NCI-H2171 (cell line): ENCODE data around the gene MRPS12.
A peak's percentile ranks its signal among the peaks of the same experiment; 100 is the strongest.

Experiments used
- DNase-seq: peaks from one replicate; lab custom pipeline; 2025; lab: John Stamatoyannopoulos, UW

MRPS12 gene

GRCh38 chr19:38975214-38975860 is 44.6 kb downstream of the MRPS12 start, which contains the start of gene FBXO17:
Gene FBXO17 (minus strand): TSS chr19:38975742. CDS start chr19:38950319, 25,423 bp downstream.
- DNase-seq, result peak; percentile 11

- DNase-seq, result no peak
These were observed 45.1 kb downstream of the MRPS12 start for GRCh38 chr19:38975861-38976271.

DNA sequence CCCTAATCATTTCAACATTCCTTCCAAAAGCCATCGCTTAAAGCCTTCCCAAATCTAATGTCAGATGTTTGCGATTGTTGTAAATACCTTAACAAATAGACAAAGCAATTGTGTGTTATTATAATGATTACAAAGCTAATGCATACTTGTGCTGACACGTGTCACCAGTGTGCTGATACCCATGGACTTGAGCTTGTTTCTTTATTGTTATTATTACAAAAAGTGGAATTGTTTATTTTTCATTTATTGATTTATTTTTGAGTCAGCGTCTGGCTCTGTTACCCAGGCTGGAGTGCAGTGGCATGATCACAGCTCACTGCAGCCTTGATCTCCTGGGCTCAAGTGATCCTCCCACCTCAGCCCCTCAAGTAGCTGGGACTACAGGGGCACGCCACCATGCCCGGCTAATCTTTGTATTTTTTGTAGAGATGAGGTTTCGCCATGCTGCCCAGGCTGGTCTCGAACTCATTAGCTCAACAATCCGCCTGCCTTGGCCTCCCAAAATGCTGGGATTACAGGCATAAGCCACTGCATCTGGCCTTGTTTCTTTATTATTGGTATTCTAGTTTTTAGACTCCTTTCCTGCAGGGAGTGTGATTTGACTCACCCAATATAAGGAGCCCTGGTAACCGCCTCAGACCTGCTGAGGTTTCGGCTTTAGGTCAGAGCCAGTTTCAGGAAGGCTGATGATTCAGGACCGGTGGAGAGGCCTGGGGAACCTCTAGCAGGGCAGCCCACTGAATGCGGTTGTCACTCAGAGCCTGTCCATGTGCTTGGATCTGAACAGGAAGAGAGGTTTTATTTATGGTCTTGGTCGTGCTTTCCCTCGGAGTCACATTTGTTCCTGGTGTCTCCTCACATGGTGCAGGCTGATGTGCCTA is 46.9 kb downstream of the MRPS12 start:
- no peak for DNase-seq

DNA sequence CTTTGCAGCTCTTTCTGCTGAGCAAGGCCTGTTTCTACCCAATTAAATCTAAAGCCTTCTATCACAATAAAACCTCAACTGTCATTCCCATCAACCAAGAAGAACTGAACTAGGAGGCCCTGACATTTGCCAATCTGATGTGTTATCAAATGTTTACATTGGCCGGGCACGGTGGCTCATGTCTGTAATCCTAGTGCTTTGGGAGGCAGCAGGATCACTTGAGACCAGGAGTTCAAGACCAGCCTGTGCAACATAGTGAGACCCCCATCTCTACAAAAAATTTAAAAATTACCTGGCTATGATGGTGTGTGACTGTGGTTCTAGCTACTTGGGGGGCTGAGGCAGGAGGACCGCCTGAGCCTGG is 47.6 kb downstream of the MRPS12 start:
- DNase-seq, result no peak

GRCh38 chr19:38979812-38980211 is 49.1 kb downstream of the MRPS12 start:
- DNase-seq, result no peak

- no peak for DNase-seq
These were observed 50.0 kb downstream of the MRPS12 start for GRCh38 chr19:38980583-38981374.
